ENCODE measurements around the gene TSPEAR. TPM values are rescaled to one million over a fixed set of nuclear protein-coding genes. Genes with fewer than 3 reads are reported as not detected.
A peak's percentile ranks its signal among the peaks of the same experiment; 100 is the strongest.

Gene TSPEAR
- total and polyA plus RNA-seq, 2 of the 13 experiments (the other 11 are each of a cell fraction or from before 2014, with no cell fraction given), result 0.07 to 0.32 TPM

DNA sequence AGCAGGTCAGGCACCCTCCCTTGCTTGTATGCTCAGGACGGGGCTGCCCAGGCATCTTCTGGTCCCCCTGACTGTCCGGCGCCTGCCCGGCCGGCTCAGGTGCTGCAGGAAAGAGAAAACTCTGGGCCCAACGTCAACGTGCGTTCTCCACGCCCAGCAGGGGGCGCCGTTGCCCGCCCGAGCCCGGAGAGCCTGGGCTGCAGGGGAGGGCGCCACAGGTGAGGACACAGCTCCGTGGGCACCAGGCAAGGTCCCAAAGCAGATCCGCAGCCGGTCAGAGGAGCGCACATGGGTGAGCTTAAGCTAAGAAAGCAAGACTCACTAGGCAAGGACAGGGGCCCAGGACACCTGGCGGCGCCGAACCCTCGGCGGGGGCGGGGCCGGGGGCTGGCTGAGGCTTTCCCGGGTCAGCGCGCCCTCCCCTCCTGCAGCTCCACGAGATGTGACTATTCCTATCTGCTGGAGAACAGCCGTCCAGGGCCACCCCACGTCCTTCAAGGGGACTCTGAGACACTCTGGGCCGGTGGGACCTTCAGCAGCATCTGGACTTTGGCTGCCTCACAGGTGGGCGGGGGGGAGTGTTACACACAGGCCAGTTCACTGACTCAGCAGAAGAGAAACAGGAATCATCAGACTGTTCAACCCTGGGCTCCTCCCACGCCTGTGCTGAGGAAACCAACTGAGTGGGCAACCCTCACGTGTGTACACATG is 200.7 kb downstream of the TSPEAR start (continued):
- TF ChIP-seq NCOA5 (CRISPR knock-in tag; IDR thresholded peaks at IDR 0.05) (no peak), AGO1 (IDR thresholded peaks at IDR 0.05; ENCODE audit: low read depth, low read length, poor library complexity, severe bottlenecking) (peak; percentile 61), KLF9 (CRISPR knock-in tag; IDR thresholded peaks at IDR 0.05; ENCODE audit: low read depth) (no peak), CAMTA2 (CRISPR knock-in tag; IDR thresholded peaks at IDR 0.05; ENCODE audit: borderline replicate concordance) (no peak), ZMAT3 (CRISPR knock-in tag; conservative IDR thresholded peaks at IDR 0.05) (no peak), ZNF547 (CRISPR knock-in tag; IDR thresholded peaks at IDR 0.05) (0 out of 2 replicates have a peak, but pooled peaks have one; percentile 74), YEATS2 (CRISPR knock-in tag; IDR thresholded peaks at IDR 0.05; ENCODE audit: borderline replicate concordance) (no peak; the same call in 1 of the 2 replicates), ATF7 (IDR thresholded peaks at IDR 0.05) (no peak), ATF7 (CRISPR knock-in tag; IDR thresholded peaks at IDR 0.05) (no peak), FIP1L1 (IDR thresholded peaks at IDR 0.05; ENCODE audit: borderline replicate concordance, insufficient read depth, low read depth, low read length) (no peak), ZNF670 (CRISPR knock-in tag; IDR thresholded peaks at IDR 0.05; ENCODE audit: borderline replicate concordance) (no peak), ZNF292 (CRISPR knock-in tag; IDR thresholded peaks at IDR 0.05; ENCODE audit: borderline replicate concordance, low read depth) (no peak), FOXC1 (CRISPR knock-in tag; IDR thresholded peaks at IDR 0.05; ENCODE audit: borderline replicate concordance) (0 out of 2 replicates have a peak, but pooled peaks have one; percentile 47), RFXAP (CRISPR knock-in tag; IDR thresholded peaks at IDR 0.05; ENCODE audit: borderline replicate concordance) (no peak), ZBTB1 (CRISPR knock-in tag; IDR thresholded peaks at IDR 0.05; ENCODE audit: borderline replicate concordance) (no peak), ZNF331 (CRISPR knock-in tag; IDR thresholded peaks at IDR 0.05) (0 out of 2 replicates have a peak, but pooled peaks have one; percentile 17), SIX1 (CRISPR knock-in tag; IDR thresholded peaks at IDR 0.05; ENCODE audit: borderline replicate concordance) (no peak), ZNF232 (CRISPR knock-in tag; IDR thresholded peaks at IDR 0.05; ENCODE audit: borderline replicate concordance) (peak; percentile 35; the same call in 1 of the 2 replicates), MAFF (IDR thresholded peaks at IDR 0.05; ENCODE audit: low read depth, low read length) (peak; percentile 80), NKX3-1 (CRISPR knock-in tag; IDR thresholded peaks at IDR 0.05) (no peak), ZNF605 (CRISPR knock-in tag; IDR thresholded peaks at IDR 0.05) (peak; percentile 87), ZNF615 (CRISPR knock-in tag; IDR thresholded peaks at IDR 0.05; ENCODE audit: borderline replicate concordance) (no peak), ZNF446 (CRISPR knock-in tag; IDR thresholded peaks at IDR 0.05) (0 out of 2 replicates have a peak, but pooled peaks have one; percentile 80), ZNF138 (CRISPR knock-in tag; IDR thresholded peaks at IDR 0.05; ENCODE audit: low read depth) (no peak), MED1 (CRISPR knock-in tag; IDR thresholded peaks at IDR 0.05) (peak; percentile 37; the same call in 1 of the 2 replicates), SP1 (IDR thresholded peaks at IDR 0.05) (no peak), SP1 (CRISPR knock-in tag; IDR thresholded peaks at IDR 0.05) (no peak)
- TF ChIP-seq, protein P1, sequence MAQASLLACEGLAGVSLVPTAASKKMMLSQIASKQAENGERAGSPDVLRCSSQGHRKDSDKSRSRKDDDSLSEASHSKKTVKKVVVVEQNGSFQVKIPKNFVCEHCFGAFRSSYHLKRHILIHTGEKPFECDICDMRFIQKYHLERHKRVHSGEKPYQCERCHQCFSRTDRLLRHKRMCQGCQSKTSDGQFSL (CRISPR knock-in tag; IDR thresholded peaks at IDR 0.05), result peak; percentile 74; the same call in 1 of the 2 replicates
- TF ChIP-seq, protein P2, sequence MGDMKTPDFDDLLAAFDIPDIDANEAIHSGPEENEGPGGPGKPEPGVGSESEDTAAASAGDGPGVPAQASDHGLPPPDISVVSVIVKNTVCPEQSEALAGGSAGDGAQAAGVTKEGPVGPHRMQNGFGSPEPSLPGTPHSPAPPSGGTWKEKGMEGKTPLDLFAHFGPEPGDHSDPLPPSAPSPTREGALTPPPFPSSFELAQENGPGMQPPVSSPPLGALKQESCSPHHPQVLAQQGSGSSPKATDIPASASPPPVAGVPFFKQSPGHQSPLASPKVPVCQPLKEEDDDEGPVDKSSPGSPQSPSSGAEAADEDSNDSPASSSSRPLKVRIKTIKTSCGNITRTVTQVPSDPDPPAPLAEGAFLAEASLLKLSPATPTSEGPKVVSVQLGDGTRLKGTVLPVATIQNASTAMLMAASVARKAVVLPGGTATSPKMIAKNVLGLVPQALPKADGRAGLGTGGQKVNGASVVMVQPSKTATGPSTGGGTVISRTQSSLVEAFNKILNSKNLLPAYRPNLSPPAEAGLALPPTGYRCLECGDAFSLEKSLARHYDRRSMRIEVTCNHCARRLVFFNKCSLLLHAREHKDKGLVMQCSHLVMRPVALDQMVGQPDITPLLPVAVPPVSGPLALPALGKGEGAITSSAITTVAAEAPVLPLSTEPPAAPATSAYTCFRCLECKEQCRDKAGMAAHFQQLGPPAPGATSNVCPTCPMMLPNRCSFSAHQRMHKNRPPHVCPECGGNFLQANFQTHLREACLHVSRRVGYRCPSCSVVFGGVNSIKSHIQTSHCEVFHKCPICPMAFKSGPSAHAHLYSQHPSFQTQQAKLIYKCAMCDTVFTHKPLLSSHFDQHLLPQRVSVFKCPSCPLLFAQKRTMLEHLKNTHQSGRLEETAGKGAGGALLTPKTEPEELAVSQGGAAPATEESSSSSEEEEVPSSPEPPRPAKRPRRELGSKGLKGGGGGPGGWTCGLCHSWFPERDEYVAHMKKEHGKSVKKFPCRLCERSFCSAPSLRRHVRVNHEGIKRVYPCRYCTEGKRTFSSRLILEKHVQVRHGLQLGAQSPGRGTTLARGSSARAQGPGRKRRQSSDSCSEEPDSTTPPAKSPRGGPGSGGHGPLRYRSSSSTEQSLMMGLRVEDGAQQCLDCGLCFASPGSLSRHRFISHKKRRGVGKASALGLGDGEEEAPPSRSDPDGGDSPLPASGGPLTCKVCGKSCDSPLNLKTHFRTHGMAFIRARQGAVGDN (CRISPR knock-in tag; IDR thresholded peaks at IDR 0.05), result peak; percentile 85
